SU-DHL-6 (cell line): ENCODE data around the gene ZMYM4.

Experiments
- H2AFZ ChIP-seq: fragments of 200-600 bp; sonication (generic); 2 replicates; pipeline ENCODE4 v1.6.1; 2014; ENCODE audit warnings: low read depth, mild to moderate bottlenecking, moderate library complexity, mixed read lengths, antibody characterized with exemption, low read length; ENCODE audit not compliant: severe bottlenecking
- H3F3A ChIP-seq: fragments of 200-600 bp; shearing (Covaris generic); 2 replicates; pipeline ENCODE4 v1.6.0; 2016; ENCODE audit warnings: antibody characterized with exemption, mild to moderate bottlenecking; ENCODE audit not compliant: insufficient read depth
- H3K27ac ChIP-seq: fragments of 200-600 bp; sonication (generic); 2 replicates; pipeline ENCODE4 v1.5.1; 2016; ENCODE audit warnings: low read depth, mild to moderate bottlenecking, low read length, moderate library complexity, mixed read lengths
- H3K27me3 ChIP-seq: fragments of 200-600 bp; sonication (generic), shearing (Covaris generic); 2 replicates; pipeline ENCODE4 v1.6.0; 2014; ENCODE audit warnings: mild to moderate bottlenecking, low read length
- H3K36me3 ChIP-seq: fragments of 200-600 bp; sonication (generic); 2 replicates; pipeline ENCODE4 v1.6.1; 2014; ENCODE audit warnings: mild to moderate bottlenecking, low read length, mixed read lengths
- H3K4me2 ChIP-seq: fragments of 300-600, 200-600 bp; shearing (Covaris generic), sonication (generic); 2 replicates; pipeline ENCODE4 v1.6.0; 2014; ENCODE audit warnings: low read length, low read depth, mild to moderate bottlenecking; ENCODE audit not compliant: poor library complexity, severe bottlenecking
- H3K4me3 ChIP-seq: fragments of 200-600 bp; sonication (generic); 2 replicates; pipeline ENCODE4 v1.5.1; 2014; ENCODE audit warnings: antibody characterized with exemption, low read length, mild to moderate bottlenecking, mixed read lengths; ENCODE audit not compliant: insufficient read depth, poor library complexity, severe bottlenecking
- H3K79me2 ChIP-seq: fragments of 200-600 bp; sonication (generic); 2 replicates; pipeline ENCODE4 v1.6.1; 2014; ENCODE audit warnings: mild to moderate bottlenecking, low read length, moderate library complexity; ENCODE audit not compliant: insufficient read depth
- H3K9ac ChIP-seq: fragments of 200-600 bp; sonication (generic); 2 replicates; pipeline ENCODE4 v1.7.0; 2014; ENCODE audit warnings: mild to moderate bottlenecking, low read length
- H3K9me2 ChIP-seq: fragments of 200-600 bp; sonication (generic); replicated peaks from 2 replicates; pipeline ENCODE4 v1.6.1; 2014; ENCODE audit warnings: low read length; ENCODE audit not compliant: insufficient read depth
- H3K9me3 ChIP-seq: fragments of 200-600 bp; sonication (generic); 2 replicates; pipeline ENCODE4 v1.6.1; 2014; ENCODE audit warnings: low read length, mixed read lengths; ENCODE audit not compliant: insufficient read depth
- H4K20me1 ChIP-seq: fragments of 200-600 bp; sonication (generic); 2 replicates; pipeline ENCODE4 v1.6.1; 2014; ENCODE audit warnings: low read depth, mild to moderate bottlenecking, antibody characterized with exemption, low read length, moderate library complexity, mixed read lengths
- CTCF ChIP-seq: fragments of 200-600 bp; sonication (generic); IDR thresholded peaks from one replicate; pipeline ENCODE4 v1.5.1; 2017; ENCODE audit warnings: antibody characterized with exemption, mild to moderate bottlenecking, low read length, moderate library complexity; ENCODE audit not compliant: insufficient read depth, poor library complexity, severe bottlenecking
- EZH2phosphoT487 ChIP-seq: fragments of 200-600 bp; sonication (generic), shearing (Covaris generic); conservative IDR thresholded peaks from 2 replicates; pipeline ENCODE4 v1.6.1; 2018; ENCODE audit warnings: mild to moderate bottlenecking, antibody characterized with exemption, low read length, moderate library complexity, mixed read lengths

Gene ZMYM4

GRCh38 chr1:35305383-35305782, 36.9 kb downstream of the ZMYM4 start:
- Histone ChIP-seq H3K9me3 (no peaks in the 10 kb centered on the region), H3K79me2 (0 out of 2 replicates have a peak, but pooled peaks cover 5% of the 10 kb centered on the region), H3K9me2 (no peaks in the 10 kb centered on the region), H2AFZ (no peak overlapping the region), H3F3A (0 out of 2 replicates have a peak, but pooled peaks cover 3% of the 10 kb centered on the region), H3K36me3 (no peaks in the 10 kb centered on the region), H3K4me2 (no peak overlapping the region), H3K4me3 (no peak overlapping the region), H4K20me1 (no peaks in the 10 kb centered on the region), H3K27me3 (no peaks in the 10 kb centered on the region), H3K9ac (no peak overlapping the region), H3K27ac (no peak overlapping the region)
- no peak for TF ChIP-seq CTCF
- no peak for TF ChIP-seq EZH2phosphoT487

- no peaks in the 10 kb centered on the region for H3K9me3 ChIP-seq
- no peaks in the 10 kb centered on the region for H3K79me2 ChIP-seq
- H3K4me3 ChIP-seq: no peak overlapping the region
- no peaks in the 10 kb centered on the region for H3K27me3 ChIP-seq
- no peak for TF ChIP-seq CTCF
- TF ChIP-seq EZH2phosphoT487: no peak
- no peaks in the 10 kb centered on the region for H3K9me2 ChIP-seq
- no peak overlapping the region for H2AFZ ChIP-seq
- no peak overlapping the region for H3K9ac ChIP-seq
- no peaks in the 10 kb centered on the region for H4K20me1 ChIP-seq
- no peak overlapping the region for H3K4me2 ChIP-seq
- no peaks in the 10 kb centered on the region for H3K36me3 ChIP-seq
- no peak overlapping the region for H3K27ac ChIP-seq
- H3F3A ChIP-seq: no peaks in the 10 kb centered on the region
Observed at GRCh38 chr1:35315649-35316048, 47.1 kb downstream of the ZMYM4 start.

- H3K4me3 ChIP-seq: no peak overlapping the region
- no peaks in the 10 kb centered on the region for H4K20me1 ChIP-seq
- no peaks in the 10 kb centered on the region for H3F3A ChIP-seq
- H2AFZ ChIP-seq: no peak overlapping the region
- H3K9ac ChIP-seq: no peak overlapping the region
- H3K9me3 ChIP-seq: no peaks in the 10 kb centered on the region
- no peaks in the 10 kb centered on the region for H3K36me3 ChIP-seq
- TF ChIP-seq CTCF: no peak
- TF ChIP-seq EZH2phosphoT487: no peak
- H3K4me2 ChIP-seq: no peak overlapping the region
- H3K27ac ChIP-seq: no peak overlapping the region
- H3K79me2 ChIP-seq: no peaks in the 10 kb centered on the region
- H3K27me3 ChIP-seq: no peaks in the 10 kb centered on the region
- no peaks in the 10 kb centered on the region for H3K9me2 ChIP-seq
Observed at GRCh38 chr1:35316264-35316663, 47.8 kb downstream of the ZMYM4 start.
